IMR-90 (cell line): Measurements from ENCODE around the gene SLC16A2. TPM values are rescaled to one million over a fixed set of nuclear protein-coding genes. Genes with fewer than 3 reads are reported as not detected.

Source experiments
- ATAC-seq: fragments of 200-7000 bp; cut with Tn5 transposase; 2 replicates; pipeline ENCODE4 v1.9.1; 2020; ENCODE audit warnings: low read depth, mild to moderate bottlenecking, moderate library complexity
- BruUV-seq: library from RNA; stranded (reverse); fragments of 400-500 nt; replicated peaks from 2 replicates; lab custom pipeline; 2021; lab: Mats Ljungman, UMichigan
- CTCF ChIA-PET: fragments of 300-600 bp; formaldehyde crosslinking; extraction: SDS; loops from one replicate; lab custom pipeline; 2021; ENCODE audit warnings: antibody characterized with exemption; lab: Yijun Ruan, JAX
- POLR2A ChIA-PET: fragments of 300-600 bp; sonication (Branson Sonifier 250); formaldehyde crosslinking; loops from one replicate; lab custom pipeline; 2022; ENCODE audit warnings: antibody characterized with exemption; ENCODE audit not compliant: unreplicated experiment; lab: Charles Lee
- DNase-seq: peaks from one replicate; pipeline ENCODE4 v3.0.0; 2013
- H2AFZ ChIP-seq: replicated peaks from 2 replicates; pipeline ENCODE3; 2013; ENCODE audit warnings: low read length, mild to moderate bottlenecking; ENCODE audit not compliant: poor library complexity
- H2AK5ac ChIP-seq: 2 replicates; pipeline ENCODE4 v1.6.1; 2013; ENCODE audit warnings: low read depth, low read length, inconsistent platforms
- H2AK9ac ChIP-seq: replicated peaks from 2 replicates; pipeline ENCODE3; 2013; ENCODE audit warnings: mild to moderate bottlenecking, low read depth, low read length, moderate library complexity; ENCODE audit not compliant: poor library complexity
- H2BK120ac ChIP-seq: 2 replicates; pipeline ENCODE4 v1.6.1; 2013; ENCODE audit warnings: low read depth, low read length, inconsistent platforms
- H2BK15ac ChIP-seq: 3 replicates; pipeline ENCODE4 v1.6.1; 2013; ENCODE audit warnings: low read depth, low read length, inconsistent platforms
- H2BK20ac ChIP-seq: 2 replicates; pipeline ENCODE4 v1.6.1; 2013; ENCODE audit warnings: low read depth, mild to moderate bottlenecking, inconsistent platforms, low read length, moderate library complexity
- H2BK5ac ChIP-seq: 2 replicates; pipeline ENCODE4 v1.6.1; 2013; ENCODE audit warnings: mild to moderate bottlenecking, low read depth, low read length, inconsistent platforms; ENCODE audit not compliant: poor library complexity, severe bottlenecking
- H3K14ac ChIP-seq: replicated peaks from 2 replicates; pipeline ENCODE4 v1.6.1; 2013; ENCODE audit warnings: low read depth, low read length, inconsistent platforms
- H3K18ac ChIP-seq: 2 replicates; pipeline ENCODE4 v1.6.1; 2013; ENCODE audit warnings: low read depth, low read length, control low read depth
- H3K23ac ChIP-seq: 2 replicates; pipeline ENCODE4 v1.6.1; 2013; ENCODE audit warnings: low read depth, low read length, inconsistent platforms
- H3K27ac ChIP-seq: 2 replicates; pipeline ENCODE4 v1.5.1; 2013; ENCODE audit warnings: mild to moderate bottlenecking, control low read depth, low read length; ENCODE audit not compliant: insufficient read depth
- H3K27me3 ChIP-seq: 2 replicates; pipeline ENCODE4 v1.6.1; 2013; ENCODE audit warnings: low read length; ENCODE audit not compliant: control insufficient read depth, insufficient read depth
- H3K36me3 ChIP-seq: 2 replicates; pipeline ENCODE4 v1.6.1; 2013; ENCODE audit warnings: low read length, mixed read lengths; ENCODE audit not compliant: control insufficient read depth, insufficient read depth
- H3K4ac ChIP-seq: 2 replicates; pipeline ENCODE4 v1.6.1; 2013; ENCODE audit warnings: low read depth, low read length, inconsistent platforms
- H3K4me1 ChIP-seq: 2 replicates; pipeline ENCODE4 v1.6.1; 2013; ENCODE audit warnings: low read length, mixed read lengths; ENCODE audit not compliant: control insufficient read depth, insufficient read depth
- H3K4me2 ChIP-seq: 2 replicates; pipeline ENCODE4 v1.6.1; 2013; ENCODE audit warnings: low read depth, mild to moderate bottlenecking, control low read depth, low read length, moderate library complexity
- H3K4me3 ChIP-seq: 2 replicates; pipeline ENCODE4 v1.5.1; 2013; ENCODE audit warnings: low read depth, mild to moderate bottlenecking, control low read depth, low read length, moderate library complexity; ENCODE audit not compliant: insufficient read depth
- H3K56ac ChIP-seq: 2 replicates; pipeline ENCODE4 v1.6.1; 2013; ENCODE audit warnings: low read length, inconsistent platforms; ENCODE audit not compliant: insufficient read depth; ENCODE audit errors: extremely low read depth
- H3K79me1 ChIP-seq, 2 experiments: 2 replicates each; pipeline ENCODE4 v1.6.1; 2013; ENCODE audit warnings: low read length in 2 of 2, inconsistent platforms in 1 of 2, low read depth in 1 of 2
- H3K9ac ChIP-seq: 2 replicates; pipeline ENCODE4 v1.6.1; 2013; ENCODE audit warnings: low read depth, low read length, control low read depth
- H3K9me1 ChIP-seq: 2 replicates; pipeline ENCODE4 v1.6.1; 2013; ENCODE audit warnings: low read length, inconsistent platforms; ENCODE audit not compliant: insufficient read depth
- H3K9me3 ChIP-seq: 2 replicates; pipeline ENCODE4 v1.6.1; 2013; ENCODE audit warnings: low read length; ENCODE audit not compliant: control insufficient read depth, insufficient read depth
- H4K20me1 ChIP-seq: 2 replicates; pipeline ENCODE4 v1.6.1; 2013; ENCODE audit warnings: low read length, inconsistent platforms; ENCODE audit not compliant: insufficient read depth
- H4K5ac ChIP-seq: 2 replicates; pipeline ENCODE4 v1.6.1; 2013; ENCODE audit warnings: mild to moderate bottlenecking, low read depth, low read length, control low read depth
- H4K8ac ChIP-seq, 2 experiments: 2 replicates each; pipeline ENCODE4 v1.6.1; 2013; ENCODE audit warnings: low read depth in 2 of 2, low read length in 2 of 2, control low read depth in 1 of 2, inconsistent platforms in 1 of 2
- H4K91ac ChIP-seq: 2 replicates; pipeline ENCODE4 v1.6.1; 2013; ENCODE audit warnings: low read depth, low read length, inconsistent platforms; ENCODE audit not compliant: insufficient read depth
- CEBPB ChIP-seq: IDR thresholded peaks from 2 replicates; pipeline ENCODE4 v1.6.1; 2012; ENCODE audit warnings: low read depth, low read length, improper control_type of control experiment
- CTCF ChIP-seq: conservative IDR thresholded peaks from 2 replicates; pipeline ENCODE4 v1.5.1; 2012; ENCODE audit warnings: mild to moderate bottlenecking, low read depth, low read length, improper control_type of control experiment
- RAD21 ChIP-seq: IDR thresholded peaks from 2 replicates; pipeline ENCODE4 v1.6.1; 2012; ENCODE audit warnings: low read length, improper control_type of control experiment
- SMC3 ChIP-seq: fragments of 150-350 bp; IDR thresholded peaks from 2 replicates; pipeline ENCODE4 v1.6.1; 2016; ENCODE audit warnings: low read depth, mild to moderate bottlenecking, antibody characterized with exemption, low read length, moderate library complexity
- WGBS, 2 experiments: methylation state at CpG; one replicate each; pipeline versions ENCODE4 v1.1.5 to v1.1.7; 2013; ENCODE audit warnings: missing lambda C conversion rate in 2 of 2; ENCODE audit not compliant: insufficient read length in 1 of 2; ENCODE audit errors: extremely low coverage in 2 of 2; 5-methylcytosine and 5-hydroxymethylcytosine counted together
- dilution Hi-C: fragments of 300-500 bp; cut with HindIII; formaldehyde crosslinking; loops from one replicate; pipeline ENCODE4 v1.14.3; 2018; ENCODE audit warnings: low sequenced_read_pairs; ENCODE audit not compliant: unreplicated experiment
- in situ Hi-C: fragments of 300-500 bp; cut with MboI; formaldehyde crosslinking; loops from 3 replicates; pipeline ENCODE4 v1.14.3; 2019; ENCODE audit warnings: low sequenced_read_pairs, inconsistent platforms, mixed read lengths
- intact Hi-C: fragments of 100-400 bp; cut with micrococcal nuclease; formaldehyde crosslinking; loops from 2 replicates; pipeline ENCODE4 v1.10.0; 2022
- polyA plus RNA-seq, 3 experiments: library from polyadenylated mRNA; depleted of rRNA; stranded (reverse); fragments of >200 nt; gene quantifications; 2 replicates each; pipeline ENCODE4 v1.2.3, GENCODE V29; 2012; ENCODE audit warnings: low replicate concordance in 1 of 3
- total RNA-seq: library from RNA; depleted of rRNA; stranded (reverse); fragments of >200 nt; gene quantifications from 2 replicates; pipeline ENCODE4 v1.2.3, GENCODE V29; 2012

The SLC16A2 gene
- total and polyA plus RNA-seq, 2 of the 4 experiments (the other 2 are of a cell fraction) = 6.1 to 23.8 TPM

- no peaks in the 10 kb centered on the region; the same call in 1 of the 2 replicates for H4K20me1 ChIP-seq
- no peak overlapping the region for H3K56ac ChIP-seq
- H4K8ac ChIP-seq = no peak overlapping the region
- WGBS, 2 experiments = no CpG with 5 or more reads among the region's 1 CpG
- BruUV-seq = no TSS peak
- no peak overlapping the region for H3K4me2 ChIP-seq
- peak; percentile 53 for ATAC-seq
- no peak overlapping the region for H4K5ac ChIP-seq
- H3K27me3 ChIP-seq = no peaks in the 10 kb centered on the region; the same call in 1 of the 2 replicates
- no peak overlapping the region for H2BK120ac ChIP-seq
- H2AFZ ChIP-seq = no peak overlapping the region
- H2AK5ac ChIP-seq = no peak overlapping the region
- H2BK20ac ChIP-seq = no peak overlapping the region
- dilution Hi-C loops = no loop called here
- H2BK15ac ChIP-seq = no peak overlapping the region
- H2AK9ac ChIP-seq = no peak overlapping the region
- H3K4ac ChIP-seq = no peak overlapping the region
- no peak overlapping the region for H4K91ac ChIP-seq
- no peaks in the 10 kb centered on the region for H3K36me3 ChIP-seq
- no peak overlapping the region for H3K9ac ChIP-seq
- no peaks in the 10 kb centered on the region for H3K4me1 ChIP-seq
- H3K79me1 ChIP-seq = no peaks in the 10 kb centered on the region
- no peak overlapping the region for H3K4me3 ChIP-seq
- no peaks in the 10 kb centered on the region for H3K9me3 ChIP-seq
- POLR2A ChIA-PET = no interaction called here
- H3K23ac ChIP-seq = no peak overlapping the region
- in situ Hi-C loops = no loop called here
- no peak overlapping the region for H2BK5ac ChIP-seq
- H3K14ac ChIP-seq = no peak overlapping the region
- intact Hi-C loops = no loop called here
- 0 out of 2 replicates have a peak, but pooled peaks have one; percentile 17 for TF ChIP-seq SMC3
- no peak for TF ChIP-seq RAD21
- no peak for TF ChIP-seq CEBPB
- peak; percentile 30; the same call in 1 of the 2 replicates for TF ChIP-seq CTCF
- CTCF ChIA-PET = interaction anchor here (0.6 kb wide), 1 partner anchor 19 kb away, joined by 3 read pairs; no protein-coding TSS in a partner anchor
- peak; percentile 9 for DNase-seq
- H3K9me1 ChIP-seq = no peaks in the 10 kb centered on the region
- H3K18ac ChIP-seq = no peak overlapping the region
- H3K27ac ChIP-seq = no peak overlapping the region
Measured at GRCh38 chrX:74465424-74465823, 44.1 kb downstream of the SLC16A2 start.
